GM12878 (cell line): ENCODE results near the gene GRAMD1B. TPM values are rescaled to one million over a fixed set of nuclear protein-coding genes. Genes with fewer than 3 reads are reported as not detected.

ENCODE experiments used
- ATAC-seq: fragments of 200-7000 bp; cut with Tn5 transposase; 3 replicates; pipeline ENCODE4 v1.9.1; 2020; ENCODE audit warnings: mild to moderate bottlenecking, moderate library complexity
- BruUV-seq: library from RNA; stranded (reverse); fragments of 400-500 nt; replicated peaks from 2 replicates; lab custom pipeline; 2021; lab: Mats Ljungman, UMichigan
- CTCF ChIA-PET: fragments of 300-600 bp; sonication (Branson Sonifier 250); formaldehyde crosslinking; extraction: SDS; loops from one replicate; lab custom pipeline; 2021; ENCODE audit warnings: inconsistent platforms; lab: Yijun Ruan, JAX
- POLR2A ChIA-PET: fragments of 350-600 bp; formaldehyde crosslinking; extraction: SDS; loops from one replicate; lab custom pipeline; 2021; ENCODE audit warnings: inconsistent platforms; lab: Charles Lee
- RAD21 ChIA-PET: fragments of 300-600 bp; sonication (Branson Sonifier 250); formaldehyde crosslinking; loops from one replicate; lab custom pipeline; 2023; ENCODE audit warnings: antibody characterized with exemption; ENCODE audit not compliant: unreplicated experiment; lab: Charles Lee
- SMC1A ChIA-PET: fragments of 300-600 bp; sonication (Branson Sonifier 250); formaldehyde crosslinking; loops from one replicate; lab custom pipeline; 2023; ENCODE audit not compliant: unreplicated experiment, uncharacterized antibody; lab: Charles Lee
- DNase-seq: peaks from one replicate; pipeline ENCODE4 v3.0.0-alpha.2; 2011; ENCODE audit warnings: low read depth, low spot score
- FAIRE-seq: peaks from 3 replicates; lab custom pipeline; 2011; peaks lifted over from hg19 to GRCh38; lab: Jason Lieb, UNC
- H2AFZ ChIP-seq: 2 replicates; pipeline ENCODE4 v1.6.0; 2011; ENCODE audit warnings: low read depth, low read length, control low read depth; ENCODE audit not compliant: control insufficient read depth
- H3K27ac ChIP-seq: 2 replicates; pipeline ENCODE4 v1.5.1; 2011; ENCODE audit warnings: control low read depth; ENCODE audit not compliant: control insufficient read depth, insufficient read depth
- H3K27me3 ChIP-seq, 2 experiments: replicated peaks in 1 of 2; 2 replicates each; pipeline versions ENCODE4 v1.6.0 to v1.6.1; 2011; ENCODE audit warnings: low read length in 1 of 2; ENCODE audit not compliant: control insufficient read depth in 2 of 2, insufficient read depth in 2 of 2
- H3K36me3 ChIP-seq, 2 experiments: 2 replicates each; pipeline ENCODE4 v1.5.1; 2011; ENCODE audit warnings: low read length in 1 of 2; ENCODE audit not compliant: control insufficient read depth in 2 of 2, insufficient read depth in 2 of 2
- H3K4me1 ChIP-seq: 2 replicates; pipeline ENCODE4 v1.6.1; 2011; ENCODE audit warnings: mild to moderate bottlenecking, low read length, moderate library complexity, mixed read lengths; ENCODE audit not compliant: control insufficient read depth, insufficient read depth
- H3K4me2 ChIP-seq: 2 replicates; pipeline ENCODE4 v1.6.0; 2011; ENCODE audit warnings: control low read depth; ENCODE audit not compliant: control insufficient read depth, insufficient read depth
- H3K4me3 ChIP-seq: fragments of 200-600 bp; sonication (generic); 2 replicates; pipeline ENCODE4 v1.5.1; 2016
- H3K79me2 ChIP-seq: 2 replicates; pipeline ENCODE4 v1.6.0; 2011; ENCODE audit warnings: low read length; ENCODE audit not compliant: control insufficient read depth, insufficient read depth
- H3K9ac ChIP-seq: 2 replicates; pipeline ENCODE4 v1.8.0; 2011; ENCODE audit warnings: low read length, control low read depth, mixed read lengths; ENCODE audit not compliant: control insufficient read depth, insufficient read depth
- H3K9me3 ChIP-seq: replicated peaks from 3 replicates; pipeline ENCODE4 v1.5.1; 2011; ENCODE audit warnings: mild to moderate bottlenecking, low read length; ENCODE audit not compliant: control insufficient read depth, insufficient read depth
- H4K20me1 ChIP-seq: 2 replicates; pipeline ENCODE4 v1.6.0; 2011; ENCODE audit not compliant: control insufficient read depth, insufficient read depth
- FOXM1 ChIP-seq: IDR thresholded peaks from 2 replicates; pipeline ENCODE4 v1.6.1; 2012; ENCODE audit warnings: low read depth, mild to moderate bottlenecking, inconsistent platforms, low read length, moderate library complexity
- IKZF2 ChIP-seq, 2 experiments: fragments of 450-650 bp; IDR thresholded peaks; 2 replicates each; pipeline ENCODE4 v1.6.1; 2017; ENCODE audit warnings: mild to moderate bottlenecking in 2 of 2, moderate library complexity in 2 of 2
- KLF5 ChIP-seq: fragments of 450-650 bp; IDR thresholded peaks from 2 replicates; pipeline ENCODE4 v1.6.1; 2014; ENCODE audit warnings: mild to moderate bottlenecking; ENCODE audit not compliant: partially characterized antibody
- LARP7 ChIP-seq: fragments of 450-650 bp; IDR thresholded peaks from 2 replicates; pipeline ENCODE4 v1.6.1; 2017; ENCODE audit warnings: mild to moderate bottlenecking
- NRF1 ChIP-seq: conservative IDR thresholded peaks from 2 replicates; pipeline ENCODE4 v1.6.1; 2011; ENCODE audit warnings: mild to moderate bottlenecking, low read depth, low read length, improper control_type of control experiment
- SMAD1 ChIP-seq: fragments of 450-650 bp; IDR thresholded peaks from 2 replicates; pipeline ENCODE4 v1.6.1; 2018; ENCODE audit warnings: mild to moderate bottlenecking, low read depth; ENCODE audit not compliant: partially characterized antibody
- WGBS: methylation state at CpG from one replicate; pipeline ENCODE4 v1.1.6; 2016; ENCODE audit warnings: low lambda C conversion rate; ENCODE audit not compliant: insufficient replicate concordance, insufficient coverage; ENCODE audit errors: missing lambda C conversion rate; 5-methylcytosine and 5-hydroxymethylcytosine counted together
- in situ Hi-C: fragments of 300-500 bp; cut with MboI; formaldehyde crosslinking; loops from 9 replicates; pipeline ENCODE4 v1.14.3; 2018; ENCODE audit warnings: mixed read lengths
- intact Hi-C: fragments of 100-400 bp; cut with micrococcal nuclease; formaldehyde crosslinking; loops from one replicate; pipeline ENCODE4 v1.14.2; 2022; ENCODE audit not compliant: unreplicated experiment
- polyA plus RNA-seq, 11 experiments: library from polyadenylated mRNA; depleted of rRNA in 4 of 11; unstranded in 6 of 11; stranded (reverse) in 5 of 11; fragments of >200 nt; fragmentation: Nextera tagmentation in 4 of 11; fragmentation: Illumina TruSeq in 1 of 11; extraction: Ambion mirVana in 4 of 11; extraction: Trizol in 1 of 11; gene quantifications; 1 replicate in 1 of 11; 2 replicates in 10 of 11; pipeline versions ENCODE4 v1.2.1 to v1.2.3, GENCODE V29; 2011 to 2016; ENCODE audit warnings: inconsistent platforms in 2 of 11, missing spikeins in 2 of 11, low read depth in 1 of 11
- total RNA-seq, 4 experiments: library from RNA; depleted of rRNA in 3 of 4; stranded (reverse); fragments of >200 nt in 3 of 4; fragmentation: Illumina TruSeq in 1 of 4; extraction: Trizol in 1 of 4; gene quantifications; 2 replicates each; pipeline versions ENCODE4 v1.2.1 to v1.2.3, GENCODE V29; 2013 to 2021
- TF ChIP-seq, protein P1 (sequence below): fragments of 450-650 bp; IDR thresholded peaks from 2 replicates; pipeline ENCODE4 v1.6.1; 2017; ENCODE audit warnings: mild to moderate bottlenecking, moderate library complexity
- TF ChIP-seq, protein P2 (sequence below): IDR thresholded peaks from 2 replicates; pipeline ENCODE4 v1.6.1; 2012; ENCODE audit warnings: low read length, inconsistent platforms
- TF ChIP-seq, protein P3 (sequence below): fragments of 450-650 bp; IDR thresholded peaks from 2 replicates; pipeline ENCODE4 v1.6.1; 2017; ENCODE audit warnings: mild to moderate bottlenecking, low read depth, inconsistent platforms; ENCODE audit not compliant: poor library complexity, severe bottlenecking

Gene GRAMD1B
- total and polyA plus RNA-seq, 10 of the 15 experiments (the other 5 are each of a cell fraction or from before 2014, with no cell fraction given) = 1.9 to 49.1 (median 26.9) TPM

DNA sequence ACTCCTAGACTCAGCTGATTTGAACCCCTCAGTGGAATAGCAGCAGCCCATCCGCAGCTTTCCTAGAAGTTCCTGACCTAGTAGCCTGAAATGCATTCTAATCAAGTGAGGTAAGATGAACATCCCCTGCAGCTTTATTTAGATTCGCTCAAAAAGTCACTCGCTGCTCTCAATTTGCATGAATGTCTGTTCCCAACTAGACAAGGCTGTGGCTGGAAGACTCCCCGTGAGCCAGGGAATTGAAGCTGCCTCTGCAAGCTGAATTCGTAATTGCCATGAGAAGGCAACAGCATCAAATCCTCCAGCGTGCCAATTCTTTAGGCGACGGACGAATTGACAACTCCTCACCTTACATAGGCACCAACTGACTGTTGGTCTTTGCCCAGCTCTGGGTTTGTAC, 241.5 kb downstream of the GRAMD1B start (continued):
- TF ChIP-seq, protein P1, sequence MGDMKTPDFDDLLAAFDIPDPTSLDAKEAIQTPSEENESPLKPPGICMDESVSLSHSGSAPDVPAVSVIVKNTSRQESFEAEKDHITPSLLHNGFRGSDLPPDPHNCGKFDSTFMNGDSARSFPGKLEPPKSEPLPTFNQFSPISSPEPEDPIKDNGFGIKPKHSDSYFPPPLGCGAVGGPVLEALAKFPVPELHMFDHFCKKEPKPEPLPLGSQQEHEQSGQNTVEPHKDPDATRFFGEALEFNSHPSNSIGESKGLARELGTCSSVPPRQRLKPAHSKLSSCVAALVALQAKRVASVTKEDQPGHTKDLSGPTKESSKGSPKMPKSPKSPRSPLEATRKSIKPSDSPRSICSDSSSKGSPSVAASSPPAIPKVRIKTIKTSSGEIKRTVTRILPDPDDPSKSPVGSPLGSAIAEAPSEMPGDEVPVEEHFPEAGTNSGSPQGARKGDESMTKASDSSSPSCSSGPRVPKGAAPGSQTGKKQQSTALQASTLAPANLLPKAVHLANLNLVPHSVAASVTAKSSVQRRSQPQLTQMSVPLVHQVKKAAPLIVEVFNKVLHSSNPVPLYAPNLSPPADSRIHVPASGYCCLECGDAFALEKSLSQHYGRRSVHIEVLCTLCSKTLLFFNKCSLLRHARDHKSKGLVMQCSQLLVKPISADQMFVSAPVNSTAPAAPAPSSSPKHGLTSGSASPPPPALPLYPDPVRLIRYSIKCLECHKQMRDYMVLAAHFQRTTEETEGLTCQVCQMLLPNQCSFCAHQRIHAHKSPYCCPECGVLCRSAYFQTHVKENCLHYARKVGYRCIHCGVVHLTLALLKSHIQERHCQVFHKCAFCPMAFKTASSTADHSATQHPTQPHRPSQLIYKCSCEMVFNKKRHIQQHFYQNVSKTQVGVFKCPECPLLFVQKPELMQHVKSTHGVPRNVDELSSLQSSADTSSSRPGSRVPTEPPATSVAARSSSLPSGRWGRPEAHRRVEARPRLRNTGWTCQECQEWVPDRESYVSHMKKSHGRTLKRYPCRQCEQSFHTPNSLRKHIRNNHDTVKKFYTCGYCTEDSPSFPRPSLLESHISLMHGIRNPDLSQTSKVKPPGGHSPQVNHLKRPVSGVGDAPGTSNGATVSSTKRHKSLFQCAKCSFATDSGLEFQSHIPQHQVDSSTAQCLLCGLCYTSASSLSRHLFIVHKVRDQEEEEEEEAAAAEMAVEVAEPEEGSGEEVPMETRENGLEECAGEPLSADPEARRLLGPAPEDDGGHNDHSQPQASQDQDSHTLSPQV = no peak
- TF ChIP-seq LARP7 (no peak), FOXM1 (no peak), SMAD1 (no peak), IKZF2 (IDR thresholded peaks at IDR 0.05) (no peak)
- TF ChIP-seq, protein P2, sequence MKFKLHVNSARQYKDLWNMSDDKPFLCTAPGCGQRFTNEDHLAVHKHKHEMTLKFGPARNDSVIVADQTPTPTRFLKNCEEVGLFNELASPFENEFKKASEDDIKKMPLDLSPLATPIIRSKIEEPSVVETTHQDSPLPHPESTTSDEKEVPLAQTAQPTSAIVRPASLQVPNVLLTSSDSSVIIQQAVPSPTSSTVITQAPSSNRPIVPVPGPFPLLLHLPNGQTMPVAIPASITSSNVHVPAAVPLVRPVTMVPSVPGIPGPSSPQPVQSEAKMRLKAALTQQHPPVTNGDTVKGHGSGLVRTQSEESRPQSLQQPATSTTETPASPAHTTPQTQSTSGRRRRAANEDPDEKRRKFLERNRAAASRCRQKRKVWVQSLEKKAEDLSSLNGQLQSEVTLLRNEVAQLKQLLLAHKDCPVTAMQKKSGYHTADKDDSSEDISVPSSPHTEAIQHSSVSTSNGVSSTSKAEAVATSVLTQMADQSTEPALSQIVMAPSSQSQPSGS = no peak

DNA sequence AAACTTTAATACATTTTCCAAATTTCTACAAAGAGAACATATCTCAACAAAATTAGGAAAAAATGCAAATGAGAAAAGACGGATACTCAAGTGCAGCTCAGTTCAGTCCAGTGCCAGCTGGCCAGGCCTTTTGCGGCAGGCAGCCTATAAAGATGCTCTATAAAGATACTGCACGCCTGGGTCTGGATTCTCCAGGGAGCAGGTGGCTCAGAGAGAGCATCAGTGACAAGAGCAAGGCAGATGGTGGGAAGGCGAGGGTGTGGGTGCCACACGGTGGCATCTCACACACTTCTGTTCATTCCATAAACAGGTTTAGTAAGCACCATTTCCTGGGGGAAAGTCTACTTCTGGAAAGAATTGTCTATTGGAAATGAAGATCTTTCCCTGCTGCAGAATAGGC, 242.5 kb downstream of the GRAMD1B start:
- BruUV-seq = no TSS peak
- Histone ChIP-seq H3K27ac (no peak overlapping the region), H3K9me3 (no peaks in the 10 kb centered on the region; the same call in 2 of the 3 replicates), H3K4me3 (no peak overlapping the region)
- no peak for ATAC-seq
- SMC1A ChIA-PET = no interaction called here
- TF ChIP-seq NRF1 = no peak
- no peak for TF ChIP-seq KLF5
- TF ChIP-seq, protein P3, sequence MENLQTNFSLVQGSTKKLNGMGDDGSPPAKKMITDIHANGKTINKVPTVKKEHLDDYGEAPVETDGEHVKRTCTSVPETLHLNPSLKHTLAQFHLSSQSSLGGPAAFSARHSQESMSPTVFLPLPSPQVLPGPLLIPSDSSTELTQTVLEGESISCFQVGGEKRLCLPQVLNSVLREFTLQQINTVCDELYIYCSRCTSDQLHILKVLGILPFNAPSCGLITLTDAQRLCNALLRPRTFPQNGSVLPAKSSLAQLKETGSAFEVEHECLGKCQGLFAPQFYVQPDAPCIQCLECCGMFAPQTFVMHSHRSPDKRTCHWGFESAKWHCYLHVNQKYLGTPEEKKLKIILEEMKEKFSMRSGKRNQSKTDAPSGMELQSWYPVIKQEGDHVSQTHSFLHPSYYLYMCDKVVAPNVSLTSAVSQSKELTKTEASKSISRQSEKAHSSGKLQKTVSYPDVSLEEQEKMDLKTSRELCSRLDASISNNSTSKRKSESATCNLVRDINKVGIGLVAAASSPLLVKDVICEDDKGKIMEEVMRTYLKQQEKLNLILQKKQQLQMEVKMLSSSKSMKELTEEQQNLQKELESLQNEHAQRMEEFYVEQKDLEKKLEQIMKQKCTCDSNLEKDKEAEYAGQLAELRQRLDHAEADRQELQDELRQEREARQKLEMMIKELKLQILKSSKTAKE = no peak
- TF ChIP-seq, all 136 proteins: peak for 0
- Histone ChIP-seq H3K4me2 (no peak overlapping the region), H3K27me3 (peaks cover 0 to 3% of the 10 kb centered on the region in 2 experiments; a peak in 1 of 4 replicates), H3K36me3 (no peaks in the 10 kb centered on the region), H2AFZ (no peak overlapping the region), H3K79me2 (no peaks in the 10 kb centered on the region), H3K4me1 (no peaks in the 10 kb centered on the region), H3K9ac (no peak overlapping the region), H4K20me1 (no peaks in the 10 kb centered on the region)
- RAD21 ChIA-PET = no interaction called here
- CTCF ChIA-PET = interaction anchor here (1.6 kb wide), 1 partner anchor 39 kb away, joined by 6 read pairs; no protein-coding TSS in a partner anchor
- intact Hi-C loops (no loop called here), in situ Hi-C loops (no loop called here)
- 34% methylated on average over 5 of the region's 5 CpGs for WGBS
- no peak for DNase-seq
- POLR2A ChIA-PET = no interaction called here
- no peak for FAIRE-seq
